GM12801 (cell line): ENCODE results near the gene DES.

ENCODE experiments used
- TF ChIP-seq, protein P1 (sequence below): IDR thresholded peaks from one replicate; pipeline ENCODE4 v1.5.1; 2011; ENCODE audit warnings: control low read depth; ENCODE audit not compliant: insufficient read length; ENCODE audit errors: extremely low read depth

Gene DES

DNA sequence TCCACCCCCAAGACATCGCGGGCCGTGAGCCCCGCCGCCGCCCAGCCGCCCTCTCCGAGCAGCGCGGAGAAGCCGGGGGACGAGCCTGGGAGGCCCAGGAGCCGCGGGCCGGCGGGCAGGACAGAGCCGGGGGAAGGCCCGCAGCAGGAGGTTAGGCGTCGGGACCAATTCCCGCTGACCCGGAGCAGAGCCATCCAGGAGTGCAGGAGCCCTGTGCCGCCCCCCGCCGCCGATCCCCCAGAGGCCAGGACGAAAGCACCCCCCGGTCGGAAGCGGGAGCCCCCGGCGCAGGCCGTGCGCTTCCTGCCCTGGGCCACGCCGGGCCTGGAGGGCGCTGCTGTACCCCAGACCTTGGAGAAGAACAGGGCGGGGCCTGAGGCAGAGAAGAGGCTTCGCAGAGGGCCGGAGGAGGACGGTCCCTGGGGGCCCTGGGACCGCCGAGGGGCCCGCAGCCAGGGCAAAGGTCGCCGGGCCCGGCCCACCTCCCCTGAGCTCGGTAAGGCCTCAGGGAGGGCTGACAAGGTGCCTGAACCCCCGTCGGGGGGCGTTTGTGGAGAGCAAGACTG lies 30.7 kb downstream of the DES start:
- TF ChIP-seq, protein P1, sequence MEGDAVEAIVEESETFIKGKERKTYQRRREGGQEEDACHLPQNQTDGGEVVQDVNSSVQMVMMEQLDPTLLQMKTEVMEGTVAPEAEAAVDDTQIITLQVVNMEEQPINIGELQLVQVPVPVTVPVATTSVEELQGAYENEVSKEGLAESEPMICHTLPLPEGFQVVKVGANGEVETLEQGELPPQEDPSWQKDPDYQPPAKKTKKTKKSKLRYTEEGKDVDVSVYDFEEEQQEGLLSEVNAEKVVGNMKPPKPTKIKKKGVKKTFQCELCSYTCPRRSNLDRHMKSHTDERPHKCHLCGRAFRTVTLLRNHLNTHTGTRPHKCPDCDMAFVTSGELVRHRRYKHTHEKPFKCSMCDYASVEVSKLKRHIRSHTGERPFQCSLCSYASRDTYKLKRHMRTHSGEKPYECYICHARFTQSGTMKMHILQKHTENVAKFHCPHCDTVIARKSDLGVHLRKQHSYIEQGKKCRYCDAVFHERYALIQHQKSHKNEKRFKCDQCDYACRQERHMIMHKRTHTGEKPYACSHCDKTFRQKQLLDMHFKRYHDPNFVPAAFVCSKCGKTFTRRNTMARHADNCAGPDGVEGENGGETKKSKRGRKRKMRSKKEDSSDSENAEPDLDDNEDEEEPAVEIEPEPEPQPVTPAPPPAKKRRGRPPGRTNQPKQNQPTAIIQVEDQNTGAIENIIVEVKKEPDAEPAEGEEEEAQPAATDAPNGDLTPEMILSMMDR = no peak

- TF ChIP-seq, protein P1 = no peak
Observed at GRCh38 chr2:219449609-219450008, 31.4 kb downstream of the DES start.

DNA sequence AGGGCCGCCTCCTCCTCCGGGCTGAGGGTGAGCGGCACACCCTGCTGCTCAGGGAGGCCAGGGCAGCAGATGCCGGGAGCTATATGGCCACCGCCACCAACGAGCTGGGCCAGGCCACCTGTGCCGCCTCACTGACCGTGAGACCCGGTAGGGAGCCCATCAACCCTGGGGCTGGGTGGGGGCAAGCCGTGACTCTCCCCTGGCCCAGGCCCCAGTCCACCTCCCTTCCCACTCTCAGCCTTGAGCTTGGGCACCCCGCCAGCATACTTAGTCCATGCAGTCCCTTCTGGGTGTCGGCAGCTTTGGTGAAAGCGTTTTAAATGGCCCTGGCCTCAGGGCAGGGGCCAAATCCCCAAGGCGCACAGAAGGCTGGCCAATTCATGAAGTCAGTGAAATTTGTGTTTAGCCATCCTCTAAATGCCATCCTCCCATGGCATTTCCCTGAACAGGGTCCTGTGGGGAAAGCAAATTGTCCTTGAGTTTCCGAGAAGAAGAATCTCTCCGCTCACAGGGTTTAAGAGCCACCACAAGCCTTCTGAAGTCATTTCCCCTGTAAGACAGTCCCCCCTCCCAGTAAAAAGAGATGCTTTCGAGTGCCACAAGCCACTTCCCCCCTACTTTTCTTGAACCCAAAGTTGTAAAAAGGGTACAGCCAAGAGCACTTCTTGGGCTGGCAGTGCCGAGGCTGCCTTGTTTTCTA lies 33.6 kb downstream of the DES start:
- TF ChIP-seq, protein P1 = no peak

DNA sequence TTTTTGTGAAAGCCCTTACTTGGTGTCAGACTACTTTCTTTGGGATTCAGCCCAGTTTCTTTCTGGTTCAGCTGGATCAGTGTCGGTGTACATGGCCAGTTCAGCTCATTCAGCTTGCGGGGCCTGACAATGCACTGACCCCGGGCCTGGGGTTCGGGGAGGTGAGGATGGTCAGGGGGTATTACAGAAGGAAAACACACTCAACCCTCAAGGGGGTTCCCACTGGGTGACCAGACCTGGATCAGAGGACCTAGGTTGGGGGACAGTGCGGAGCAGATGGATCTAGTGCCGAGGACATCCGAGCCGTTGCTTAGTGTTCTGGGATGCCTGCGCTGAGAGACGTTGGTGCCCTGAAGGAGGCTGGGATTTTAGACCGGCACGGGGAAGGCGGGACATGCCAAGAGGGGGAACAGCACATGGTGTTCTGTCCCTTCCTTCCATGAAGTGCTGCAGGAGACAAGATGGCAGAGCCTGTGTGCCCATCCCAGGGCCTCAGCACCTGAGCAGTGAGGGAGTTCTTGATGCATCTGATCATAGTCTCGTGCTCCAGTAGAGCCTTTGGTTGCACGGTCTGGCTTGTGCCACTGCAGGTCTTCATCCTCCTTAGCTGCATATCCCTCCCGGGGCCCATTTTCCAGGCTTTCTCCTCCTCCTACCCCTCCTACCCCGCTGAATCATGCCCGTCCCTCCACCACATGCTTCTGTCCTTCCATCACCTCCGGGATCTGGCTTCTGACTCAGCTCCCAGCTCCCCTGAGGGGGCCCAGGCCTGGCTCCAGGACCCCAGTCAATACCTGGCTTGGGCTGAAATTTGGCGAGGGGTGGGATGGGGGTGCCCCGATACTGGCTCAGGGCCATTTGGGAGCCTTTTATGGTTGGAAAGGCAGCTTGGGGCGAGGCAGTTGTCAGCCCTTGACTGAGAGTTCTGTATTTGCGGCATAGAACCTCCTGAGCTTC lies 34.5 kb downstream of the DES start:
- TF ChIP-seq, protein P1 = no peak

DNA sequence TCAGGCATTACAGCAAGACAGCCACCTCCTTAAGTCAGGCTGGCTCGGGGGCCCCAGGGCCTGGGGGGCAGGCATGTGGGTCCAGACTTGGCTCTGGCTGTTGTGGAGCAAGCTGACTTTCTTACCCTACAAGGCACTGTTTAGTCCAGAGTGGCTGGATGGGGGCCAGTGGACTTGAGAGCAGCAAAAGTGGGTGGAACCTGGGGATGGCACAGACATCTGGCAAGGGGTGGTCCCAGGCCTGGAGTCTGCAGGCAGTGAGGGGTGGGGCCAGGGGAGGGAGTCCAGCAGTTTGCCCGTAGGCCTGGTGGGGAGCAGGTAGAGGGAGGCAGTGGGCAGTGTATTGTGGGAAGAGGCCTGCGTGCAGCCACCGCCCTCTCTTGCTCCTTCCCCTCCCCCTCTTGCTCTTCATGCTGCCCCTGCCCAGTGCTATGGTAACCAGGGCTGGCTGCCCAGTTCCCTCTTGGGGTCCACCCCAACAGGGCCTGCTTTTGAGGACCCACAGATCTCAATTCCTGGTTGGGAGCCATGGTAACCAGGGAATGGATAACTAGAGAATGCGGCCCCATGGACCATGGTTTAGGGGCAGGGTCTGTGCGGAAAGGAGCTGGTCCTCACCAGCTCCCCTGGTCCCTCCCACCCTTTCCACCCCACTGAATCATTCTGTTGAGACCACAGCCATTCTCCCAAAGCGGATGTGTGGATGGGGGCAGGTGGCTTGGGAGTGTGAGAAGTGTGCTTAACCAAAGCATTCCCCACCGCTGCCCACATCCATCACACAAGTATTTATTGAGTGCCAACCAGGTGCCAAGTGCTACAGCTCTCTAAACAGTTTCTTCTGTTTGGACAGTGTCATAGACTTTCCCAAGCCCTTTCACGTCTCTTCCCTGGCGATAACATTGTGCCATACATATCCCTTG lies 35.8 kb downstream of the DES start:
- TF ChIP-seq, protein P1 = no peak

- TF ChIP-seq, protein P1 = no peak
Observed at GRCh38 chr2:219455581-219455980, 37.4 kb downstream of the DES start.
